Body of pancreas (tissue), 4 donors: Measurements from ENCODE around the gene FAM107A. TPM values are rescaled to one million over a fixed set of nuclear protein-coding genes. Genes with fewer than 3 reads are reported as not detected.

Experiments
- ATAC-seq: fragments of 150-250 bp; one replicate; pipeline ENCODE4 v1.9.1; 2016
- DNase-seq, 4 donors: peaks; one replicate each; pipeline ENCODE4 v3.0.0-alpha.2; 2019
- H3K27ac ChIP-seq, 4 donors: fragments of 200-600 bp; sonication (generic); 1 replicate in 3 of 4; 2 replicates in 1 of 4; pipeline versions ENCODE4 v1.5.1 to v1.6.1; 2016 to 2019; ENCODE audit warnings: mild to moderate bottlenecking in 1 of 4, mixed read lengths in 1 of 4, moderate library complexity in 1 of 4
- H3K27me3 ChIP-seq, 2 donors: fragments of 200-600 bp; sonication (generic); one replicate each; pipeline ENCODE4 v1.6.0; 2016; ENCODE audit warnings: mild to moderate bottlenecking in 1 of 2
- H3K36me3 ChIP-seq, 2 donors: fragments of 200-600 bp; sonication (generic); replicated peaks in 1 of 2; 2 replicates each; pipeline ENCODE4 v1.5.1; 2016; ENCODE audit warnings: low read depth in 2 of 2; ENCODE audit not compliant: insufficient read depth in 1 of 2
- H3K4me1 ChIP-seq: fragments of 200-600 bp; sonication (generic); one replicate; pipeline ENCODE4 v1.6.0; 2016
- H3K4me3 ChIP-seq, 2 donors: fragments of 200-600 bp; sonication (generic); 1 replicate in 1 of 2; 2 replicates in 1 of 2; pipeline ENCODE4 v1.5.1; 2016 to 2019
- H3K9me3 ChIP-seq, 3 donors: fragments of 200-600 bp; sonication (generic); 1 replicate in 2 of 3; 2 replicates in 1 of 3; pipeline ENCODE4 v1.5.1; 2016
- CTCF ChIP-seq, 7 experiments: fragments of 450-650 bp in 4 of 7; fragments of 200-600 bp in 3 of 7; sonication (generic) in 3 of 7; IDR thresholded peaks; one replicate each; pipeline ENCODE4 v1.5.1; 2016 to 2019; ENCODE audit warnings: antibody characterized with exemption in 7 of 7
- POLR2A ChIP-seq, 3 donors: fragments of 450-650 bp; IDR thresholded peaks; one replicate each; pipeline ENCODE4 v1.6.1; 2016; ENCODE audit warnings: antibody characterized with exemption in 3 of 3, mild to moderate bottlenecking in 2 of 3
- WGBS, 2 donors: methylation state at CpG; one replicate each; pipeline ENCODE4 v1.1.5; 2017; 5-methylcytosine and 5-hydroxymethylcytosine counted together
- intact Hi-C: fragments of 100-400 bp; cut with DNase I; formaldehyde crosslinking; loops from one replicate; pipeline ENCODE4 v1.15.1; 2023
- total RNA-seq, 2 donors: library from RNA; depleted of rRNA; stranded (reverse); fragments of >200 nt; gene quantifications; one replicate each; pipeline ENCODE4 v1.1.0, GENCODE V29; 2016

FAM107A gene
- total RNA-seq, 2 donors from 2014 or later, result 14.5 to 26.4 TPM

GRCh38 chr3:58608648-58609047, 31.5 kb upstream of the FAM107A start:
- no peaks in the 10 kb centered on the region for H3K27me3 ChIP-seq
- TF ChIP-seq CTCF (IDR thresholded peaks at IDR 0.05) (no peak), POLR2A (IDR thresholded peaks at IDR 0.05) (no peak)
- peaks cover 15% of the 10 kb centered on the region for H3K4me1 ChIP-seq
- H3K4me3 ChIP-seq, result no peak overlapping the region
- WGBS, 2 donors, result 76 to 86% methylated on average over 3 to 5 of the region's 5 CpGs
- peak overlapping the region in 2 of 4 donors; percentile 60 to 63 for H3K27ac ChIP-seq
- intact Hi-C loops, result no loop called here
- no peaks in the 10 kb centered on the region for H3K36me3 ChIP-seq
- no peaks in the 10 kb centered on the region for H3K9me3 ChIP-seq
- ATAC-seq (peak; percentile 78), DNase-seq (peak; percentile 43 to 79 (median 67))

GRCh38 chr3:58607816-58608215, 30.6 kb upstream of the FAM107A start:
- peaks cover 15% of the 10 kb centered on the region for H3K4me1 ChIP-seq
- no peaks in the 10 kb centered on the region for H3K36me3 ChIP-seq
- no peak overlapping the region for H3K4me3 ChIP-seq
- 73 to 81% methylated on average over 4 of the region's 4 CpGs for WGBS, 2 donors
- intact Hi-C loops, result no loop called here
- no peaks in the 10 kb centered on the region for H3K9me3 ChIP-seq
- TF ChIP-seq POLR2A (IDR thresholded peaks at IDR 0.05) (no peak), CTCF (IDR thresholded peaks at IDR 0.05) (no peak)
- ATAC-seq, result no peak
- no peaks in the 10 kb centered on the region for H3K27me3 ChIP-seq
- no peak overlapping the region for H3K27ac ChIP-seq
- DNase-seq, result no peak

GRCh38 chr3:58606693-58607092, 29.5 kb upstream of the FAM107A start:
- no peaks in the 10 kb centered on the region for H3K27me3 ChIP-seq
- H3K36me3 ChIP-seq, result no peaks in the 10 kb centered on the region
- 95 to 100% methylated on average over 1 of the region's 1 CpG for WGBS, 2 donors
- peaks cover 15% of the 10 kb centered on the region for H3K4me1 ChIP-seq
- H3K9me3 ChIP-seq, result no peaks in the 10 kb centered on the region
- H3K4me3 ChIP-seq, result no peak overlapping the region
- ATAC-seq, result no peak
- H3K27ac ChIP-seq, result no peak overlapping the region
- intact Hi-C loops, result no loop called here
- DNase-seq, result no peak
- no peak for TF ChIP-seq POLR2A (IDR thresholded peaks at IDR 0.05)
- TF ChIP-seq CTCF (IDR thresholded peaks at IDR 0.05), result no peak

GRCh38 chr3:58604031-58604430, 26.8 kb upstream of the FAM107A start:
- peaks cover 9% of the 10 kb centered on the region for H3K4me1 ChIP-seq
- no peaks in the 10 kb centered on the region for H3K27me3 ChIP-seq
- ATAC-seq (no peak), DNase-seq (no peak)
- H3K9me3 ChIP-seq, result no peaks in the 10 kb centered on the region
- no peak overlapping the region for H3K27ac ChIP-seq
- 62 to 67% methylated on average over 6 of the region's 6 CpGs for WGBS, 2 donors
- no peak overlapping the region for H3K4me3 ChIP-seq
- TF ChIP-seq POLR2A (IDR thresholded peaks at IDR 0.05) (no peak), CTCF (IDR thresholded peaks at IDR 0.05) (no peak)
- no peaks in the 10 kb centered on the region for H3K36me3 ChIP-seq
- intact Hi-C loops, result no loop called here

GRCh38 chr3:58603606-58604005, 26.4 kb upstream of the FAM107A start:
- Histone ChIP-seq H3K36me3 (no peaks in the 10 kb centered on the region), H3K4me3 (no peak overlapping the region), H3K4me1 (peaks cover 5% of the 10 kb centered on the region), H3K27ac (no peak overlapping the region), H3K27me3 (no peaks in the 10 kb centered on the region), H3K9me3 (no peaks in the 10 kb centered on the region)
- no peak for TF ChIP-seq POLR2A (IDR thresholded peaks at IDR 0.05)
- TF ChIP-seq CTCF (IDR thresholded peaks at IDR 0.05), result no peak
- intact Hi-C loops, result no loop called here
- DNase-seq, result no peak
- no peak for ATAC-seq
